Measurements from ENCODE around the gene PKNOX2. TPM values are rescaled to one million over a fixed set of nuclear protein-coding genes. Genes with fewer than 3 reads are reported as not detected.

Gene PKNOX2
- total RNA-seq, 1 donor from 2014 or later = 8.7 TPM

- Mint-ChIP-seq H3K27ac (ENCODE audit: unreplicated experiment) (peak overlapping the region; percentile 70), H3K4me1 (ENCODE audit: low read depth, unreplicated experiment) (peaks cover 50% of the 10 kb centered on the region), H3K4me3 (ENCODE audit: unreplicated experiment) (peak overlapping the region; percentile 98), H3K36me3 (ENCODE audit: unreplicated experiment) (no peaks in the 10 kb centered on the region), H3K27me3 (ENCODE audit: unreplicated experiment) (peaks cover 14% of the 10 kb centered on the region), H3K9me3 (ENCODE audit: unreplicated experiment) (peaks cover 4% of the 10 kb centered on the region)
- TF ChIP-seq, protein P1, sequence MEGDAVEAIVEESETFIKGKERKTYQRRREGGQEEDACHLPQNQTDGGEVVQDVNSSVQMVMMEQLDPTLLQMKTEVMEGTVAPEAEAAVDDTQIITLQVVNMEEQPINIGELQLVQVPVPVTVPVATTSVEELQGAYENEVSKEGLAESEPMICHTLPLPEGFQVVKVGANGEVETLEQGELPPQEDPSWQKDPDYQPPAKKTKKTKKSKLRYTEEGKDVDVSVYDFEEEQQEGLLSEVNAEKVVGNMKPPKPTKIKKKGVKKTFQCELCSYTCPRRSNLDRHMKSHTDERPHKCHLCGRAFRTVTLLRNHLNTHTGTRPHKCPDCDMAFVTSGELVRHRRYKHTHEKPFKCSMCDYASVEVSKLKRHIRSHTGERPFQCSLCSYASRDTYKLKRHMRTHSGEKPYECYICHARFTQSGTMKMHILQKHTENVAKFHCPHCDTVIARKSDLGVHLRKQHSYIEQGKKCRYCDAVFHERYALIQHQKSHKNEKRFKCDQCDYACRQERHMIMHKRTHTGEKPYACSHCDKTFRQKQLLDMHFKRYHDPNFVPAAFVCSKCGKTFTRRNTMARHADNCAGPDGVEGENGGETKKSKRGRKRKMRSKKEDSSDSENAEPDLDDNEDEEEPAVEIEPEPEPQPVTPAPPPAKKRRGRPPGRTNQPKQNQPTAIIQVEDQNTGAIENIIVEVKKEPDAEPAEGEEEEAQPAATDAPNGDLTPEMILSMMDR (IDR thresholded peaks at IDR 0.05; ENCODE audit: partially characterized antibody, unreplicated experiment) = no peak
- peak; percentile 69 for DNase-seq
These were observed 726 bp downstream of the PKNOX2 start for GRCh38 chr11:125165111-125165842.

GRCh38 chr11:125165843-125166763 is 1.6 kb downstream of the PKNOX2 start:
- peaks cover 56% of the 10 kb centered on the region for H3K4me1 Mint-ChIP-seq (ENCODE audit: low read depth, unreplicated experiment)
- H3K9me3 Mint-ChIP-seq (ENCODE audit: unreplicated experiment) = peaks cover 4% of the 10 kb centered on the region
- H3K27me3 Mint-ChIP-seq (ENCODE audit: unreplicated experiment) = peaks cover 16% of the 10 kb centered on the region
- no peaks in the 10 kb centered on the region for H3K36me3 Mint-ChIP-seq (ENCODE audit: unreplicated experiment)
- peak overlapping the region; percentile 70 for H3K27ac Mint-ChIP-seq (ENCODE audit: unreplicated experiment)
- no peak for DNase-seq
- TF ChIP-seq, protein P1 (IDR thresholded peaks at IDR 0.05; ENCODE audit: partially characterized antibody, unreplicated experiment) = no peak
- peak overlapping the region; percentile 98 for H3K4me3 Mint-ChIP-seq (ENCODE audit: unreplicated experiment)

DNA sequence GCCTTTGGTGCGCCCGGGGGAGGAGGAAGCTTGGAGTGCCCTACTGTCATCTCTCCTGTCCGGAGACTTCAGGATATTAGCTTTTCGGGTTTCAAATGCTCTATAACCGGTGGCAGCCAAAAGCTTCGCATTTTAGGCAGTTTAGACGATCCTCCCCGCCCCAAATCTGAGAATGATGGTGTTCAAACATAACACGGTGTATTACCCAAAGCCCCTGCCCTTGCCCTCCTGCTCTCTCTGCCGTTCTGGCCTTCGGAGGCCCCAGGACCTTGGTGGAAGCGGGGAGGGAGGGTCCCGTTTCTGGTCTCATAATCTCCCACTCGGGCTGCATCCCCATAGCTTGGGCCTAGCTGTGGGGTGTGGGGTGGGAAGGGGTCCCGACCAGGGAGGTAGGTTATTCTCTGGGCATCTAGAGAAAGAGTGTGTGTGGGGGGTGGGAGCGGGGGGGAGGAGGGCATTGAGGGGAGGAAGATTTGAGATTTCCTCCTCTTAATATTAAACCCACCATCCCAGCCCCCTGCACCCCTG is 2.3 kb downstream of the PKNOX2 start:
- H3K4me3 Mint-ChIP-seq (ENCODE audit: unreplicated experiment) = peak overlapping the region; percentile 64
- H3K27me3 Mint-ChIP-seq (ENCODE audit: unreplicated experiment) = peaks cover 16% of the 10 kb centered on the region
- TF ChIP-seq, protein P1 (IDR thresholded peaks at IDR 0.05; ENCODE audit: partially characterized antibody, unreplicated experiment) = no peak
- peaks cover 60% of the 10 kb centered on the region for H3K4me1 Mint-ChIP-seq (ENCODE audit: low read depth, unreplicated experiment)
- peaks cover 4% of the 10 kb centered on the region for H3K9me3 Mint-ChIP-seq (ENCODE audit: unreplicated experiment)
- H3K27ac Mint-ChIP-seq (ENCODE audit: unreplicated experiment) = no peak overlapping the region
- DNase-seq = no peak
- no peaks in the 10 kb centered on the region for H3K36me3 Mint-ChIP-seq (ENCODE audit: unreplicated experiment)

GRCh38 chr11:125167292-125167953 is 2.9 kb downstream of the PKNOX2 start:
- Mint-ChIP-seq H3K4me1 (ENCODE audit: low read depth, unreplicated experiment) (peaks cover 62% of the 10 kb centered on the region), H3K27me3 (ENCODE audit: unreplicated experiment) (peaks cover 16% of the 10 kb centered on the region), H3K27ac (ENCODE audit: unreplicated experiment) (no peak overlapping the region), H3K9me3 (ENCODE audit: unreplicated experiment) (peaks cover 4% of the 10 kb centered on the region), H3K36me3 (ENCODE audit: unreplicated experiment) (no peaks in the 10 kb centered on the region), H3K4me3 (ENCODE audit: unreplicated experiment) (peak overlapping the region; percentile 77)
- TF ChIP-seq, protein P1 (IDR thresholded peaks at IDR 0.05; ENCODE audit: partially characterized antibody, unreplicated experiment) = no peak
- no peak for DNase-seq

All from glutamatergic neuron (in vitro differentiated cells).